Activated CD8-positive, alpha-beta memory T cell treated with anti-CD3 and anti-CD28 coated beads, Interleukin-2, amount 50 U/mL, for 4 hours (primary cell): Measurements from ENCODE around the gene MARCHF10.
A peak's percentile ranks its signal among the peaks of the same experiment; 100 is the strongest.
"Not testable (repeated sequence)": the region's sequence is repeated elsewhere in the genome, so short reads cannot be mapped to it uniquely, and the experiment has no call there.

Experiments
- DNase-seq: peaks from one replicate; pipeline ENCODE4 v3.0.0-alpha.2; 2020

The MARCHF10 gene

GRCh38 chr17:62714016-62714777 is 93.9 kb downstream of the MARCHF10 start:
- DNase-seq: no peak

DNA sequence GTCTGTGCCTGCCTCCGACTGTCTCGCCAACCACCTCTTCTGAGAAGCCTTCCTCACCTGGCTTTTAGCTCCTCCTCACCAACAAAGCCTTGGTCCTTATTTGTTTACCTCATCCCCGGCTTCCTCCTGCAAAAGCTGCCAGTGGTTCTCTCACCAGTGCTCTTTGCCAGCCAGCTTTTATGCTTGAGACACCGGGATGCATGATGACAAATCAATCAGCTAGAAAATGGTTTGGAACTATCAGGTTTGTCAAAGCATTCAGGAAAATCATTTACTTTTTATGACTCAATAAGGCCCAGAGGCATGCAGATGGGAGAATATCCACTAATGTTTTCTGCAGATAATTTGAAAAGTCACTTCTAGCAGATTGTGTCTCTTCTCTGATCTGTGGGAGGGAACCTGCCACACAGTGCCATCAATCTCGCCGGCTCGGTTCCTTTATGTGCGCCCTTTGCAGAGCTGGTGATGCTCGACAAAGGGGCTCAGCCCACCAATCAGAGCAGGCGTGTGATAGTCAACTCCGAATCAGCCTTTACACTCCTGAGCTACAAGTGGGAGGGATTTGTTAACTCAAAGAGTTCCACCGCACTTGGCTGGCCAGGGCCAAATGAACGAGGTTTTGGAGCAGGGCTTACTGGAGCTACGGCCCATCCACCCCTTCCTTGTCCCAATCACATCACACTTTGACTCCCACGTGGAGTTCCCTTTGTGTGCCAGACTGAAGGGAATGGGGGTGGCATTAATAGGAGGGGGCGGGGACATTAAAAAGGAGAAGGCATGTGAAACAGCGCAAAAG is 94.8 kb downstream of the MARCHF10 start:
- DNase-seq: no peak

GRCh38 chr17:62712171-62712581 is 95.9 kb downstream of the MARCHF10 start:
- DNase-seq: no peak

GRCh38 chr17:62708587-62708986 is 99.5 kb downstream of the MARCHF10 start:
- DNase-seq: no peak

DNA sequence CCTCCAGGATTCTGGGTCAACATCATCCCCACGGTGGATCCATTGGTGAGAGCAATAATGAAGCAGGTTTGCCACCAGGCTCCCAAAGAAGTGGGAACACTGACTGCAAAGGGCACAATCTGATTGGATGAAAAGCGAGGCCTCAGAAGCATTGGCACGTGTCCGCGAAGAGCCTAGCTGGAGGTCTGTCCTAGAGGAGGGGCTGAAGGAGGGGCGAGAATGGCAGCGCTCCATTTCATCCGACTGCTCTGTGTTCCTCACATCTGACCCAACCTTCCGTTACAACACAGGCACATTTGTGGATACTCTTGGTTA is 100.7 kb downstream of the MARCHF10 start:
- DNase-seq: no peak

DNA sequence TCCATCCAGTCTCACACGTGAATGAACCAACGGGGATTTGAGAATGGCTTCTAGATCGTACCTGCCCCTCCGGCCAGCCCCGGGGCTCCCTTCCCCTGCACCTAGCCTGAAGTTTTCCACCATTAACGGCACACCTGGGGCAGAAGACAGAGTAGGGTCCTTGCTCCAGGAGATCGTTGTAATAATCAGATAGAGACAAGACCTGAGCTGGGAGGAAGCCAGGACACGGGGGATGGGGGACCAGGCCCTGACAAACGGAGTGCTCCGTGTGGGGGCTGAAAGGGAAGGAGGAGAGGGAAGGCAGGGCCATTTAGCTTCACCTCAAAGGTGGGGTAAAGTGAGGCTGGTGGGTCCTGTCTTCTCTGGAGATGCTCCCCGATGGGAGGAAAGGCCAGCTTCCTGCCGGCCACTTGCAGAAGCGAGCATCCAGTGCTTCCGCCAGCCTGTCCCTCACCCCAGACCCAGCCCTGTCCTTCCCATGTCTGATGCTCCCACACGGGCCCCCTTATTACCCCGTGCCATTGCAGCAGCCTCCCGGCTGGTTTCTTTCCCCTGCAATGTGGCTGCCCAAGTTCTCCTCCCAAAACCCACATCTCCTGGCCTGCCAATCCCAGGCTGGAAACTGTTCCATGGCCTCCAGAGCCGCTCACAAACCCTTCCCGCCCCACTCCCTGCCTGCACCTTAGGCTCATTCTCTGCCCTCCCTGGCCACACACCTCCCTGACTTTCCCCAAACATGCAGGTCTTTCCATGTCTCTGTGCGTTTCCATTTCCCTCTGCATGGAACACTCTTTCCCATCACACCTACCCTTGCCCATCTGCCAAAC is 101.3 kb downstream of the MARCHF10 start:
- DNase-seq: no peak

DNA sequence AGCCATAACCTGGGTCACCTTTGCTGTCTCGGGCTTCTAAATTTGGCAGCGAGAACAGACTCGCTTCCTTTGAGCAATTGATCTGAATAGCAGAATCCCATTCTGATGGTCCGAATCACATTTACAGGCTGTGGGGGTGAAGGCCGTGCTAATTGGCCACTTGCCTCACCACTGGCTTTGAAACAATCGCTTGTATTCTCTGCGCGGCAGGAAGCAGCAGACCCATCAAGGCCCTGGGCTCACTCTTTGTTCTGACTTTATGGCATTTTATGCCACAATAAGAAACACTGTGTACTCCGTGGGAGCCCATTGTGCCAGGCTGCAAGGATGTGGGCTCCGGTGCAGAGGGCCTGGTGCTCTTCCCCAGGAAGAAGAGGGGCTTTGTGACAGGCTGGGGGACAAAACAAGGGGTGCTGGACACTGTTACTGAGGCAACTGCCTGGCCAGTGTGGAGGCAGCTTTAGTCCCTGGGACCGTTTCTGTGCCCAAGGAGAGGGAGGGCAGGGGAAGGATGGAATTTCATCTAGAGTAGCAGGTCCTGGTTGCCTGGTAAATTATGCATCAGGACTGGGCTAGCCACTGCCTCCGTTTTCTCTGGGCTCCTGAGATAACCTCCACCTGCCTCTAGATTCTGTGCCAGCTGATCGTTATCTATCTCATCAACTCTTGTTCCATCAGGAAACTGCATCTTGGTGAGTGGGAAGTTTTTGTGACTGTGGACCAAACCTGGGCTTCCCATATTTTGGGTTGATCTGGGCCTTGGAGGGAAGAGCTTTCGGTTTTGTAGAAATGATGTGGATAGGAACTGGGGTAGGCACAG is 102.1 kb downstream of the MARCHF10 start:
- no peak for DNase-seq

- DNase-seq: no peak
Observed at GRCh38 chr17:62705156-62705777, 102.8 kb downstream of the MARCHF10 start.

GRCh38 chr17:62704381-62704971 is 103.6 kb downstream of the MARCHF10 start:
- DNase-seq: no peak

- peak; percentile 76 for DNase-seq
Observed at GRCh38 chr17:62703776-62704380, 104.2 kb downstream of the MARCHF10 start.

DNA sequence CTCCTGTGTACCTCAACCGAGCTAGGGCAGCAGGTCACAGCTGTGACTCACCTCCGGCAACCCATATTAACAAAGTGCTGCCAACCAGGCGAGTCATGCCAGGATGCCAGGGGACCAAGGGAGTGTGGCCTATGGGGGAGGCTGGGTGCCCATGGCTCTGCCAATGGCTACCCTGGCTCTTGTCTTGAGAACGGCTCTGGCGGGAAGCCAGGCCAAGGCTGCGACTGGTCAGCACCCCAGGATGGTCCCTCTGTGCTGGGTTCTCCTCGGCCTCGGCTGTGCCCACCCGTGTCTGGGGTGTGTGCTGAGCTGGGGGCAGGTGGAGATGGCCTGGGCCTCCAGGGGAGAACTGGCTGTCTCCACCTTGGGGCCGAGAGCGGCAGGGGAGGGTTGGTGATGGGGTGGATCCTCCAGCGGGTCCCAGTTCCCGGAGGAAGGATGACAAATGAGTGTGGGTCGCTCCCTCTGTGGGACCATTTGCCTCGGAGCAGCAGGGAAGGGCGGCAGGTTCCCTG is 104.8 kb downstream of the MARCHF10 start:
- DNase-seq: no peak

DNA sequence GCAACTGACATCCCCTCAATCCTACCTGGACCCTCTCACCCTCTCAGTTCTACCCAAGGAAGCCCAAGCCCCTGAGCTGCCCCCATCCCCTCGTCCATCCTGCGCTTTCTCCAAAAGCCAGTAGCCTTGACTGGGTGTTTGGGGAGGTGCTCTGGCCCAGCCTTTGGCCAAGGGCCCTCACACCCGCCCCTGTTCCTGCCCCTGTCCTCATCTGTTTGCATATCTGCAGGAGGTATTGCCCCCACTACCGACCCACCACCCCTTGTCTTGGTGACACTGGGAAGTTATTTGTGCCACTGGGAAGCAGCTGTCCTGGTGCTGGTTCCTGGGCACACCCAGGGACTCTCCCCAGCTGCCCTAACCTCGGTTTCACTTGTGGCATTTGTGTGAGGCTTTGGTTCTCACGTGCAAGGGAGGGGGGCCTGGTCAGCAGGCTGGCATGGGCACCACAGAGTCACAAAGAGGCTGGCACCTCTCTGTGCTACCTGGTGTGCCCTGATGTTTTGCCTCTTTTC is 105.3 kb downstream of the MARCHF10 start:
- no peak for DNase-seq

GRCh38 chr17:62701706-62702085 is 106.4 kb downstream of the MARCHF10 start:
- DNase-seq: no peak

DNA sequence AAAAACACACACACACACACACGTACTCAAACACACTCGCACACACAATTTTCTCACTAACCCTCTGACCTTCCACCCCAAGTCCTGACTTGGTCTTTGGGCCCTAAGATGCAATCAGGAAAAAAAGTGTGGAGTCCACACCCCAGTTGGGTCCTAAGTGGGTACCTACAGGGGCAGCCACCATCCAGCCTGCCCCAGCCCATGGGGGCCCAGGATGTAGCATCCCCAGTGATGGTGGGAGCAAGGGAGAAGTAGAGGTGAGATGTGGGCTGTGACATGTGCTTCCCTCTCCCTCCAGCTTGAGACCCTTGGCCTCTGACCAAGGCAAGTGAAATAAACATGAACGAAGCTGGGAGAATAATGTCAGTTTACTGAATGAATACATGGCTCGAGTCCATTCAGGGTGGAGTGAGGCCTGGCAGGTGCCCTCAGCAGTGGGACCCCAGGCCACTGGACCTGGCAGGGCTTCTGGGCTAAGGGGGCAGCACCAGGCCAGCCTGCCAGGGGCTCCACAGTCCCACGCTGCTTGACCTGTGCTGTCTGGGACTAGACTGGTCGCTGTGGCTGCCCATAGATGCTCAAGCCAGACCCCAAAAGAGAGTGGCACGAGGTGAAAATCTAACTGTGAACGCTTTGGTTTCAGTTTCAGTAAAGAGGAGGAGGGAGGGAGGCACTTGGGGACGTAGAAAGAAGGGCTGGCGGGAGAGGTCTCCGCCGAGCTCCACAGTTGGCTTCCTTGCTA is 107.0 kb downstream of the MARCHF10 start:
- DNase-seq: no peak

GRCh38 chr17:62698459-62698858 is 109.7 kb downstream of the MARCHF10 start:
- not testable (repeated sequence) for DNase-seq

DNA sequence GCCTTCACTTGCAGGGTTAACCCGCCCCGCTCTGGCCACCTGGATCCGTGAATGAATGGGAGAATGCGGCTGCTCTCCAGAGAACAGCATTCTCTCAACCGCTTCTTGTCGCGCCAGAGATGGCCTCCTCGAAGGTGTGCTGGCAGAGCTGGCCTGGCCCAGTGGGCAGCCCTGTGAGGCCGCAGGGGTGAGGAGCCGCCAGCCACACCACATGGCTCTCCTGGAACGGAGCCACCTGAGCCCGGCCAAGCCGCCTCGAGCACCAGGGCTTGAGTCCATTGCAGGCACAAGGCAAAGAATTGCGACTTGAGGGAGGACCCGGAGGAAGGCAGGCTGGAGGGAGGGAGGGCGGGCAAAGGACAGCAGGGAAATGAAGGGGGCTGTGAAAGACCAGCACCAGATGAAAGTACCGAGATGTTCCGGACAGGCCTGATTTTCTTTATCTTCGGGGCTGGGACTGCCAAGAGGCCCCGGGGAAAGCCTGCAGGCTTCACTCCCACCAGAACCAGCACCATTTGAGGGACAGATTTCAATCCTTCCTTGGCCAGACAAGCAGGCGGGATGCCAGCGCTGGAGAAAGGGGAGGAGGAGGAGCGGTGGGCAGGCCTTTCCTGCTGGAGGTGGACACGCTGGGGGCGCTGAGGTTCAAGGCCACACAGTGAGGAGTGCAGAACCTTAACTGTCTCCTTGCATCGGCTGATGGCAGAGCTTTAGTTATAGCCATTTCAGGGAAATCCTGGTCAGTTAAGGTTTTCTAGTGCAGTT is 111.2 kb downstream of the MARCHF10 start:
- no peak for DNase-seq

DNA sequence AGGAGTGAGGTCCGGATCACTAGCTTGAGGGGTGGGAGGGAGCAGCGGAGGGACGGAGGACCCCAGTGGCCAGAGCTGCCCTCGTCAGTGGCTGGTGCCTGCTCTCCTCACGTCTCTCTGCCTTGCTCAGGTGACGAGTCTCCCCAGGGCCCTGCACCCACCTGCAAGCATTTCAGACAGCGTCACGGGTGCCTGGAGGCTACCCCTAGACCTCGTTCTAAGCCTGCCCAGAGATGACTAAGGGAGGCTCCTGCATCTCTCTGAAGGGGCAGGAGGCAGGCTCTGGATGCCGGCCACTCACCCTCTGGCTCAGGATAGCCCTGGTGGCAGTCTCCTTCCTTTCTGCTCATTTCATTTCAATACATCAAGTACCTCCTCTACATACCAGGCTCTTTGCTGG is 111.9 kb downstream of the MARCHF10 start:
- no peak for DNase-seq

DNA sequence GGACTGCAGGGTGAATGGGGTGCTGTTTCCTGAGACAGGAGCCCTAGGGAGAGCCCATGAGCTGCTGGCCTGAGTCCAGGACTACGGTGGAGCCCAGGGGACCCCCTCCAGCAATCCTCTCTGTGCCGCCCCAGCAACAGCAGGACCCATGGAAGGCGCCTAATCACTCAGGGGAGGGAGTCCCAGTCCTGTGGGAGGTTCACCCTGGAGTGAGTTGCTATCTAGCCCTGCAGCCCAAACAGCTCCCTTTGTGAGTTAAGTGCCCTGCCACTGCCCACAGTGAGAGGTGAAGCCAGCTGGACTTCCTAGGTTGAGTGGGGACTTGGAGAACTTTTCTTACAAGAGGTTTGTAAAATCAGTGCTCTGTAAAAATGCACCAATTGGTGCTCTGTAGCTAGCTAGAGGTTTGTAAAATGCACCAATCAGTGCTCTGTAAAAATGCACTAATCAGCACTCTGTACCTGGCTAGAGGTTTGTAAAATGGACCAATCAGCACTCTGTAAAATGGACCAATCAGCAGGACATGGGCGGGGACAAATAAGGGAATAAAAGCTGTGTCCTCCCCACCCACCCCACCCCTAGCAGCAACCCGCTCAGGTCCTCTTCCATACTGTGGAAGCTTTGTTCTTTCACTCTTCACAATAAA is 112.9 kb downstream of the MARCHF10 start:
- DNase-seq: not testable (repeated sequence)
